ENCODE results near the gene IER5. TPM values are rescaled to one million over a fixed set of nuclear protein-coding genes. Genes with fewer than 3 reads are reported as not detected.

The IER5 gene
- polyA plus RNA-seq, 4 donors, result 5.5 to 11.8 (median 6.7) TPM

DNA sequence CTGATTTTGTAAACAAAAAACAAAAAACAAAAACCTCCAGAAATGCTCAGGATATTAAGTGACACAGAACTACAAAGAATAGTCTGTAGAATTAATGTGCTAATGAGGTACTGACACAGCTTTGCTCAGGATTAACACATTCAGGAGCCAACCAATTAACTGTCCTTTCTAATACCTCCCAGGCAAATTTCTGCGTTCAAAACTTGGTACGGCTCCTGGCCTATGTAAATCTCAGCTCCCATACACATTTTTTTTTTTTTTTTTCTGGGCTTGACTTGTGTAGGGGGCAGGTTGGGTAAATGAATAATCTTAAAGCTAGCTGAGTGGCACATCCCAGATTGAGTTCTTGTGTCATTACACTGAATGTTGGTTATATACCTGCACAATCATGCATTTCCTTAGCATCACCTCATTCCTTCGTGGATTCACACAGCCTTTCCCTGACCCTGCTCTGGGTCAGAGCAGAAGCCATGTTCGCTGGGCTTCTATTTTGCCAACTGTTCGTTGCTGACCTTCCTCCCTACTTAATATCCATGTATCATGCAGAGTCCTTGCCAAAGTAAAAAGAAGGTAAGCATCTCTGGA is 12.6 kb upstream of the IER5 start:
- DNase-seq (ENCODE audit: low read depth in 4 of 4, low spot score in 3 of 4), result no peak

DNA sequence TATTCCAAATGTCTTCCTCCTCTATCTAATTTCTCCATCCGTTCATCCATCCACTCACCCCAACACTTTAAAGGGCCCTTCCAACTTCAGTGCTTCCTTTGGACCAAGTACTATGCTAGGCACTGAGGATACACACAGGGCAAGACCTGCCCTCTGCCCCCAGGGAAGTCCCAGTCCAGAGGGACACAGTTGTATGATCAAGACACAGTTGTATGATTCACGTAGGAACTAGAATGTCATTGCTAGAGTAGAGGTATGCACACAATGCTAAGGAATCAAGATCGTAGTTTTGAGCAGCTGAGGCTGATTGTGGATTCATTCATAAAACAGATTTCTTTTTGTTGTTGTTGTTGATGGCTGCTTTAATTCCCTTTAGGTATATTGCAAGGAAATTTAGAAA is 11.6 kb upstream of the IER5 start:
- DNase-seq (ENCODE audit: low read depth in 4 of 4, low spot score in 3 of 4), result no peak

DNA sequence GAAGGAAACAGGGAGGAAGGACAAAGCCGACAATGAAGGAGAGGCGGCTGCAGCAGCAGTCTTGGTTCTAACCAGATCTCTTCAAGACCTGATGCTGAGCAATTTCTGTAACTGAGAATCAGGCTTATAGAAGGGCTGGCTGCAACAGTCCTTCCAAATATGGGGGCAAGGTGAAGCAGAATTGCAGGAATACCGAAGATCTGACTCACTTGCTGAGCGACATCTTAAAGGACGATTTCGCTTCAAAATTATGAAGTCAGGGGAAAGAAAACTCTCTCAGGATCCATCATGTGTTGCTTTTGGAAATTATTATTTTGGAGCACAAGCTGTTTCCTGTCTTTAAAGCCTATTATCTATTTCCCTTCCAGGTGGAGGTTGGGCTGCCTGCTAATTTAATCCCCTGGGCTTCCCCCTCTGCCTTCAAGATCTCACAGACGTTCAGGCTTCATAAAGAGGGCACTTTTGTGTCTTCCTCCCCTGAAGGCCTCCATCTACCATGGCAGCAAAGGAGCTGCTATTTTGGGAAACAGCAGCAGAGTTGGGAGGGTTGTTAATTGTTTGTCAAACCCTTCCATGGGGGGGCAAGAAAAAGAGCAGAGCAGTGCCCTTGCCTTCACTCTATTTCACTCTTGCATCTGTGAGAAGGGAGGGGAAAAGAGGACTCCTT is 10.8 kb upstream of the IER5 start:
- DNase-seq (ENCODE audit: low read depth in 4 of 4, low spot score in 3 of 4), result no peak

DNA sequence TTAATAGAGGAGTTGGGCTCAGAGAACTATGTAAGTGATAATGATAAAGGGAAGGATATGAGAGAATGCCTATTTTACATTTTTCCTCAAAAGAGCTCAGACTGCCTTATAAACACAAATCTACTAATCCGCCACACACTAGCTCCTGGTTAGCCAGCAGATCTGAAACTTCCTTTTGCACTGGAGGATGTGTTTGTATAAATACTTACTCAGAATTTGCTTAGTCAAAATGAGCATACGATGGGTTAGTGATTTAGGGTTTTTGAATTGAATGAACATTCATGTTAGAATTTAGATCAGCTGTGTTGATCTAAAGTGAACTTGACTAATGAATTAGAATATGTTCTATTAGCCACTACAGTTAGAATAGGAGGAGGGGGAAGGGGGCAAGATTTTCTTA is 9.1 kb upstream of the IER5 start:
- DNase-seq (ENCODE audit: low read depth in 4 of 4, low spot score in 3 of 4), result no peak

DNA sequence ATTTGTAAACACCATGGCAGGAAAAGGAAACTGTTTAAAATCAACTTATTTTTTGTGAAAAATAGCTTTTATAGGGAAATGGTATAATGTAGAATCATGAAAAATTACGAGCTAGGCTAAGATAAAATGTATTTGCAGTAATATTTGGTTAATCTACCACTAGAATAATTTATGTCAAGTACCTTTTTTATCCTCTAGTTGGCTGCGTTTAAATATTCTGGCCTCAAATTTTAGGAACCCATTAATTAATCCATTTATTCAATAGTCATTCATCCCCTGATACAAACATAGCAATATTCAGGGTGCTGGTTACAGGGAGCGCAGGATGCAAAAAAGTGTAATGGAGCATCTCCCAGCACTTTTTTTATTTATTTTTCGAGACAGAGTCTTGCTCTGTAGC is 8.6 kb upstream of the IER5 start:
- no peak for DNase-seq (ENCODE audit: low read depth in 4 of 4, low spot score in 3 of 4)

DNA sequence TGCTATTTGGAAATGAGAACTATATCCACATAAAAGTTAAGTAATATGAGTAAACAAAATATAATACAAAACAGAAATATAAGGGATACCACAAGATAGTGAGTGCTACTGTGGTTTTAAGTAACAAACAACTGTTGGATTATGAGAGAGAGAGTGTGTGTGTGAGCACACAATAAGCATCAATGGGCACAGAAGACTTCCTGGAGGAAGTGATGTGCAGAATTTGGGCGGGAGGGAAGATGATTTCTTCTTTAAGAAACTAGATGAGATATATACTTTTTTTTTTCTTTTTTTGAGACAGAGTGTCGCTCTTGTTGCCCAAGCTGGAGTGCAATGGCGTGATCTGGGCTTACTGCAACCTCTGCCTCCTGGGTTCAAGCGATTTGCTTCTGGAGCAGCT is 7.9 kb upstream of the IER5 start:
- DNase-seq (ENCODE audit: low read depth in 4 of 4, low spot score in 3 of 4), result no peak

DNA sequence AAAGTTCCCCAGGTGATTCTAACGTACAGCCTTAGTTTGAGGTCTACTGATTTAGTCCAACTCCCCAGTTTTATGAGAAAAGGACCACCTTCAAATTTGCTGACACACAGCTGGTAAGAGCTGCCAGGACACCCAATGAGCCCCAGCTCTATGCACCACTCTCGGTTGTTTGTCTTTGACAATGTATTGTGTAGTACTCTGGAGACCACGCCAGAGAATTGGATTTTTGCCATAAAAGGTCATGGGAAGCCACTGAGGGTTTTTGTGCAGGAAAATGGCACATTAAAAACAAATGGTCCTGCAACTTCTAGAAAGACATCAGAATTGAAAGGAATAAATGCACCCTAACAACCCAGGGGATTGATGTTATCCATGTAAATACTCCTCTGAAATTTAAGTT is 7.1 kb upstream of the IER5 start:
- DNase-seq (ENCODE audit: low read depth in 4 of 4, low spot score in 3 of 4), result no peak

DNA sequence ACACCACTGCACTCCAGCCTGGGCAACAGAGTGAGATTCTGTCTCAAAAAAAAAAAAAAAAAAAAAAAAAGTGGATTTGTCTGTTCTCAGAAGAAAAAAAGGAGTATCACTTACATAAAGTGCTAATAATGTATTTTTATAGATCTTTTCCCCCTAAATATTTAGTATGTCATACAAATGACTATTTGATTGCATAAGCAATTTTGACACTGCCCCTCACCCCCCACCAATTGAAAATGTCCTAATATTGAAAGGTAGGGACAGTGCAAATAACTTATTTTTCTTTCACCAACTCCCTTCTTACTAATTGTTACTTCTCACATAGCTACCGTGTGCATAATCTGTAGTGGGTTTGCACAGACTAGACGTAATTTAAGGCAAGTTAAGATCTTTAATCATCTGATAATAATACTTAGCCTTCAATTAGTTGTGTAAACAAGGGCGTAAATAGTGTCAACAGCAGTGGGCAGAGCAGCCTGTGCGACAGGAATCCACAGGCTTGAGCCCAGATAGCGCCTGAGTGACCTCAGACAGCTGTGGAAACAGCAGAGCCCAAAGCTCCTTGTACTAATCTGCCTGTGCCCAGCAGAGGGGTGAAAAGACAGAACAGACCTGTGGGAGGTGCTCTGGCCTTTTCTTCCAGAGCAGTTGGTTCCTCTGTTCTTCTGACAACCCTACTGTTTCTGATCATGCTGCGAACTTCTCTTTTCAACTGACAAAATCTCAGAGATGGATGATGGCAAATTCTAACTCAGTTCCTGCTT is 4.5 kb upstream of the IER5 start:
- DNase-seq (ENCODE audit: low read depth in 4 of 4, low spot score in 3 of 4), result no peak

DNA sequence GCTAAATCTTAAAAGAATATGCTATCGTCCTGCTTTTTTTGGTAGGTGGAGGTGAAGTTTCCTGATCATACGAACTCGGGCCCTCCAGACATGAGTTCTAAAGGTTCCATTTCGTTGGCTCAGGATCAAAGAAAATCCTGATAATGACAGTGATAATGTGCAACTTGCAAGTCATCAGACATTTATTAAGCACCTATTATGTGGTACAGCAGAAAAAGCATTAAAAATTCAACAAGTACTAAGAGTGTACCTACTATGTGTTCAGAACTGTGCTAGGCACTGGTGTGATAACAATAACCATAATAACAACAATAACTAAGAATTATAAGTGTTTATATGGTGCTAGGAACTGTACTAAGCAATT is 3.9 kb upstream of the IER5 start:
- no peak for DNase-seq (ENCODE audit: low read depth in 4 of 4, low spot score in 3 of 4)

DNA sequence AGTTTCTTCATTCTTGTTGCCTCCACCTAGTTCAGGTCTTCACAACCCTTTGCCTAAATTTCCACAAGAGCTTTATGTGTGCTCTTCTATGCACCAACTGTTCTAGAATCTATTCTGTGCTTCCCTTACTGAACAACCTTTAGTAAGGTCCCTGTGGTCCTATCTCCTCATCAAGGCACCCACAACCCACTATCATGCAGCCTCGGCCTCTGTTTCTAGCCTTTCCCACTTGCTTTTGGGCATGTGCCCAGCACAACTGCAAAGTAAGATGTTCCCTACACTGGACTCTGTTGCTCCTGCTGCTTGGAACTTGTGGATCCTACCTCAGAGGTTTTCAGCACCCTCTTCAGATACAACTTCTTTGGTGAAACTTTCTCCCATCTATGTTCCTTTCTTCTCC is 2.4 kb upstream of the IER5 start:
- DNase-seq (ENCODE audit: low read depth in 4 of 4, low spot score in 3 of 4), result no peak

DNA sequence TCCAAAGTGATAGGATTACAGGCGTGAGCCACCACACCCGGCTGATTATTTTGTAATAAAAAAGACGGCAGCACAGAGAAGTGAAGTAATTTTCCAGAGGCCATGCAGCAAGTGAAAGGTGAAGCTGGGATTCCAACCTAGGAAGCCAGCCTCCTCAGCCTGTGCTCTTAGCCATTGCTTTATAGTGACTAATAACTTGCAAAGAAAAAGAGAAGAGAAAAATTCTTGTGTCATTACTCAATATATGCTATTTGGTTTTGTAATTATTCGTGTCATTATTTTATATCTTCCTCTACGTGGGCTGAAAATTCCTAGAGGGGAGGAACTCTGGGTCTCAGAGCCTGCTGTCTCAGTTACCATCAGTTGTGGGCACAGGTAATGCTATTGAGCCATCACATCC is 1.6 kb upstream of the IER5 start:
- DNase-seq (ENCODE audit: low read depth in 4 of 4, low spot score in 3 of 4), result no peak

DNA sequence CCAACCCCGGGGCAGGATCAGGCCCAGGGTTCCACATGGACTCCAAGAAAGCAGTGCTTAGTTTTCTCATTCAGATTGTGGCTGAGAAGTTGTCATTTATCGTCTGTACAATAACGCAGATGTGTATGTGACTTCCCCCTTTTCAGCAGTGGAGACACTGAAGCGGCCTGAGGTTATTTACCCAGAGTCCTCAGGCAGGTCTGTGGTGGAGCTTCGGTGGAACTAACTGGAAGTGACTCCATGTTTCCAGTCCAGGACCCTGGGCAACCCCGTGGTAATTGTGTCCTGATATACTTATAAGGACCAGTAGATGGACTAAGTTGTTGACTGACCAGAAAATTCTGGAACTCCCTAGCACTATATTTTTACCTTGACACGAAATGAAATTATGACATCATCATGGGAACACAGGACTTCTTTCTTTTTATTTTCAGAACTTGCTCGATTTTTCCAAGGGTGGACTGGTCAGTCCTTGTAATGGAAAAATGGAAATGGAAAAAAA is 1.0 kb upstream of the IER5 start:
- DNase-seq (ENCODE audit: low read depth in 4 of 4, low spot score in 3 of 4), result no peak

DNA sequence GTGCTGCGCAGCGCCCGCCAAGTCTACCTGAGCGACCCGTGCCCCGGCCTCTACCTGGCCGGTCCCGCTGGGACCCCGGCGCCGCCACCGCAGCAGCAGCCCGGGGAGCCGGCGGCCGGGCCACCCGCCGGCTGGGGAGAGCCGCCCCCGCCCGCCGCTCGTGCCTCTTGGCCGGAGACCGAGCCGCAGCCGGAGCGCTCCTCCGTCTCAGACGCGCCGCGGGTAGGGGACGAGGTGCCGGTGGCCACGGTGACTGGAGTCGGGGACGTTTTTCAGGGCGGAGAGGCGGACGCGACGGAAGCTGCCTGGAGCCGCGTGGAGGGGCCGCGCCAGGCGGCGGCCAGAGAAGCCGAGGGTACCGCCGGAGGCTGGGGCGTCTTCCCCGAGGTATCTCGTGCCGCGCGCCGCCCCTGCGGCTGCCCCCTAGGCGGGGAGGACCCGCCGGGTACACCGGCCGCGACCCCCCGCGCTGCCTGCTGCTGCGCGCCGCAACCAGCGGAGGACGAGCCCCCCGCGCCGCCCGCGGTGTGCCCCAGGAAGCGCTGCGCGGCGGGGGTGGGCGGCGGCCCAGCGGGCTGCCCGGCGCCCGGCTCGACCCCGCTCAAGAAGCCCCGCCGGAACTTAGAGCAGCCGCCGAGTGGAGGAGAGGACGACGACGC is 646 bp downstream of the IER5 start:
- DNase-seq (ENCODE audit: low read depth in 4 of 4, low spot score in 3 of 4), result no peak

DNA sequence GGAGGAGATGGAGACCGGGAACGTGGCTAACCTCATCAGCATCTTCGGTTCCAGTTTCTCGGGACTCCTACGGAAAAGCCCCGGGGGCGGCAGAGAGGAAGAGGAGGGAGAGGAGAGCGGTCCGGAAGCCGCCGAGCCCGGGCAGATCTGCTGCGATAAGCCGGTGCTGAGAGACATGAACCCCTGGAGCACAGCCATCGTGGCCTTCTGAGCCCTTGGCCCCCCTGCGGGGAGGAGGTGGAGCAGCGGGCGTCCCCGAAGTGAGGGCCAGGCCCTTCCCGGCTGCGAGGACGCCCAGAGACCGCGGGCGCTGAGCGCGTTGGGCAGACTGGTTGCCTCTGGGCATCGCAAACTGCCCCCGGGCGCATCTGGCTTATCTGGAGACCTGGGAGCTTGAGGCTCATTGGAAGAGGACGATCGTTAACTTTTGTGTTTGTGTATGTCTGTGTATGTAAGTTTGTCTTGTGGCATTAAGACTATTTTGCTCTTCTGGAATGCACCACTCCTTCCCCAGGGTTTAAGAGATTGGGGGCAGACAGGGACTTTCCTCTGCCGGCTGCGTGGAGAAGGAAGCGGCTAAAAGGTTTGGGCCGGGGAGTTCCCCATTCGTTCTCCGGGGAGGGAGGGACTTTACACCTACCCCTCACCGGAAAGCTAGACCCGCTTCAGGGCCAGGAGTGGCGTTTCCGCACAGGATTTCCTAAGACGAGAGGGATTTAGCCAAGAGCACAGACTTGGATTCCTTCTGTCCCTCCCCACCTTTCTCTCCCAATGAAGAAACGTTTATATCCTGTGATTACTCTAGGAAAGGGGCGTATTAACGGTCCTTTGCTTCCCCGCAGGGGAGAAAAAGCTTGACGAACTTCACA is 1.4 kb downstream of the IER5 start:
- DNase-seq (ENCODE audit: low read depth in 4 of 4, low spot score in 3 of 4), result no peak

DNA sequence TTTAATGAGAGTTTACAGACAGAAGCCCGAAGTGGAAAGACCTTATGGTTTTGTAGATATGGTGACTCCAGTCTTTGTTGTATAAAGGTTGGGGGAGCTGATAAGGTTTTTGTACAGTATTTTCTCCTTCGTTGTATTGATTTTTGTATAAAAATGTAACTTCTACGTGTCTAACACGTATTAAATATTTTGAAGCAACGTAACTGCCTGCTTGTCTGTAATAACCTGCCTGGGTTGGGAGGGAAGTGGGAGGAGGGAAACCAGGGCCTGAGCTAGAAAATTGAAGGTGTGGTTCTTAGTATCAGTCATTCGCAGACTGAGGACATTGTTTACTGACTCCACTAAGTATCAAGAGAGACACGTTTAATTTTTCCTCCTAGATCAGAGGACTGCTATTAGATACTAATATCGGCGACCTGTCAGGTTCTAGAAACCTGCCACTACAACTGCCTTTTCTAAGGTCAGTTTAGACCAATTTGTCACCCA is 2.2 kb downstream of the IER5 start:
- no peak for DNase-seq (ENCODE audit: low read depth in 4 of 4, low spot score in 3 of 4)

DNA sequence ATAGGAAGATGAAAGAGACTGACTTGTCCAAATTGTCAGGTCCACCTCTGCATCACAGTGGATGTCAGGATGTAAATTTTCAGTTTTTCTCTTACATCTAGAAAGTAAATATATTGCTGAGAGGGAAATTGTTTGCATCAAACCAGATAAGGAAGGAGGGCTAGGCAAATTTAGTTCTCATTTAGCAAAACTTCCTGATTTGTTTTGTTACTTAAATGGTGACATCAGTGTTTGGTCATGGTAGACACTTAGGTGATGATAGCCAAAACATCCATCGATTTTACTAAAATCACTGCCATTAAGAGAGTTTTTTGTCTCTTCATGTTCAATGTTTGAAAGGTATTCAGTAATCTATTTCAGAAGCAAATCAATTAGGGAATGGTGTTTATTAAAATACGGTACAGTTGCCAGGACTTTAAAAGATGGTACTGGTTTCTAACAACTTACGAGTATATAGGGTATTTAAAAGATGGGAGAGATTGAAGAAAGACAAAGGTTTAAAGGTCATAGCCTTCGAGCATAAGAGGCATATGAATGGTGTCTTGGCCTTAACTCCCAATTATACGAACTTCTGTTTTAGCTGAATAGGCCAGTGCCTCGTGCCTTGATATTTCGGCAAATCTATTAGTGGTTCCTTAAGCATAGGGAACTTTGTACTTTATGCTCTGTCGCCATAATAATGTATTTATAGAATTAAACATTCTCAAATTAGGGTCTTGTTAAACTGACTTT is 3.0 kb downstream of the IER5 start:
- no peak for DNase-seq (ENCODE audit: low read depth in 4 of 4, low spot score in 3 of 4)

DNA sequence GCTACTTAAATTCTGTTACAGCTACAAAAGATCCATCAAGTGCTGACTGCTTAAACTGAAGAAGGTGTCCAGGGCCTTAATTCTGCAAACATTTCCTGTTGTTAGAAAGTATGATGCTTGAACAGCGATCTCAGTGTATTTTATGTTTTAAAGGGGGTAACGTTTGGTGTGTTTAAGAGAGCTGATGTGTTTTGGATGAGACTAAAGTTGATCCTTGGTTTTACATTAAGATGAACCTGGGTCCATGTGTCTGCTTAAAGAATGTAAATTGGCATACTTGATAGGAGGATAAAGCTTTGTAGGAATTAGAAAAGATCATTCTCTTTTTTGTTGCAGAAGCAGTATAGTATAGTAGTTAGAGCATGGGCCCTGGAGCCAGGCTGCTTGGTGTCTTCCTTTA is 3.6 kb downstream of the IER5 start:
- no peak for DNase-seq (ENCODE audit: low read depth in 4 of 4, low spot score in 3 of 4)

DNA sequence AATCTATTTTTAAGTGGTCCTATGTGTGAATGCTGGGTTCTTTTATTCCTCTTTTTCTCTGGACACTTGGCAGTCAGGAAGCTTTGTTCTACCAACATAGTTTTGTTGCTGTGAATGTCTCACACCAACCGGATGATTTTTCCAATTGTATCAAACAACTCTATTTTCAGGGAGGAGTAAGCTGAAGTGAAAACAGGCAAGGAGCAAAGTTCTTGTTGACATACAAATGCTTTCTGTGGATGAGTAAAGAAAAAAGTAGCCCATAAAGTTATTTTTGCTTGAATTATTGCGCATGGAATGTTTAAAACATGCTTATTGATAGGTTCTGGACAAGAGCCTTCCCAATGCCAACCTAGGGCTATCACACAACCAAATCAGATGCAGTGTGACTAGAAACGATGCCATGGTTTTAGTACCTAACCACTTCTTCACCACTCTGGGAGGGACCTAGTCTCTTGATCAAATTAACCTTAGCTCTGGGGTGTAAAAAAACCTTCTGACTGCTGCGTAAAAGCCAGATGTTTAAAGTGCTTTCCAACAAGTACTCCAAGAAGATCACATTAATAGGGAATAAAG is 4.5 kb downstream of the IER5 start:
- no peak for DNase-seq (ENCODE audit: low read depth in 4 of 4, low spot score in 3 of 4)

DNA sequence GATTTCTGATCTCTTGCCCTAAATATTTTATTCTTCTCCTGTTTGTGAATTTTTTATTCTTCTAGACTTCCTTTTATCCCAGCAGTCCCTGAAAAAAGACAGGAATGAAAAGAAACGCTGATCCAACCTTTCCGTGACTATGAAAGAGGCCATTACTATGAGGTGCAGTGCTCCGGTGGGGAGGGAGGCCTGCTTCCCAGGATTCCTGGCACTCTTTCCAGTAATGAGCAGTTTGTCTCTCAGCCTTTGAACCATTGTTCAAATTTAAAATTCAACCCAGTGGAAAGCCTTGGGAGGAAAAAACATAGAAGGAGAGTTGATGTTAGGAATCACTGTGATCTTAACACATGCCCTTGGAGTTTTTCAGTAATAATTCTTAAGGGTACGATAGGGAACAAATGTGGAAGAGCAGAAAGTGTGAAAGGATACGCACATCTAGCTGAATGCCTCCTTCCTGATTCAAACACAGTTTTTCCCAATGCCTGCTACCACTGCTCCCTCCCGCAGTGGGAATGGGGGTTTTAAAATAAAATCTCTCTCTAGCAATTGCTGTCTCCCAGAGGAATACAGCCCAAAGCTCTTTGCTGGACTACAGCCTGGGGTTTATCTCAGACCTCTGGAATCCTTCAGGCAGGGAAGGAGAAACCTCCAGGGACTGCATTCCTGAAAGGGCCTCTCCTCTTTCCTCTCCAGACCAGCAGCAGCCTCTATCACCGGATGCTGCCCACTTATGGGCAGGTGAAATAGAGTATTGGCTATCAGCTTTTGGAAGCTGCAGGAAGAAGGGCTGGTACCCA is 6.1 kb downstream of the IER5 start:
- no peak for DNase-seq (ENCODE audit: low read depth in 4 of 4, low spot score in 3 of 4)

Measured in left renal pelvis (tissue), 4 donors.